HepG2 (cell line): Measurements from ENCODE around the gene NTRK2.

Experiments used
- DMAP1 ChIP-seq: IDR thresholded peaks from 2 replicates; pipeline ENCODE4 v1.6.1; 2016
- JUNB ChIP-seq: sonication (generic); formaldehyde crosslinking; IDR thresholded peaks from 2 replicates; pipeline ENCODE4 v1.8.0; 2022; ENCODE audit warnings: missing genetic modification reagents, mild to moderate bottlenecking, borderline replicate concordance
- ZNF775 ChIP-seq: sonication (generic); formaldehyde crosslinking; IDR thresholded peaks from 2 replicates; pipeline ENCODE4 v1.4.0; 2020; ENCODE audit warnings: missing genetic modification reagents, mild to moderate bottlenecking, moderate library complexity, borderline replicate concordance
- TF ChIP-seq, protein P1 (sequence below): sonication (generic); formaldehyde crosslinking; IDR thresholded peaks from 2 replicates; pipeline ENCODE4 v1.4.0; 2020; ENCODE audit warnings: missing genetic modification reagents
- TF ChIP-seq, protein P2 (sequence below): sonication (generic); formaldehyde crosslinking; IDR thresholded peaks from 2 replicates; pipeline ENCODE4 v1.5.0; 2020; ENCODE audit warnings: mild to moderate bottlenecking, missing genetic modification reagents, moderate library complexity

DNA sequence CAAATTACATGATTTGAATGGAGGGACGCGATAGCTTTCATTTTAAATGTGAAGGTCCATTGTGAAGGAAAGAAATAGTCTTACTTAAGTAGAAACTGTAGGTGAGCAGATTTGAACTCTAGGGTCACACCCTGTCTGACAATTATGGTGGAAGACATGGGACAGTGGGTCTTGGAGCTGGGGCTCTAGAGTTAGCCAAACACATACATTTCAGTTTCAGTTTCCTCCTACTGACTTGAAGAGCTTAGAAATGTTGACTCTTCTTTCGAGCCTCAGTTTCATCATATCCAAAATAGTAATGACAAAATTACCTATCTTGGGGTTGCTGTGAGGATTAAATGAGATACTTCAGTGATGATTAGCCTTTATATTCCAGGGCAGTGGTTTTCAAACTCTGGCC, 314.2 kb downstream of the NTRK2 start:
- TF ChIP-seq, protein P1, sequence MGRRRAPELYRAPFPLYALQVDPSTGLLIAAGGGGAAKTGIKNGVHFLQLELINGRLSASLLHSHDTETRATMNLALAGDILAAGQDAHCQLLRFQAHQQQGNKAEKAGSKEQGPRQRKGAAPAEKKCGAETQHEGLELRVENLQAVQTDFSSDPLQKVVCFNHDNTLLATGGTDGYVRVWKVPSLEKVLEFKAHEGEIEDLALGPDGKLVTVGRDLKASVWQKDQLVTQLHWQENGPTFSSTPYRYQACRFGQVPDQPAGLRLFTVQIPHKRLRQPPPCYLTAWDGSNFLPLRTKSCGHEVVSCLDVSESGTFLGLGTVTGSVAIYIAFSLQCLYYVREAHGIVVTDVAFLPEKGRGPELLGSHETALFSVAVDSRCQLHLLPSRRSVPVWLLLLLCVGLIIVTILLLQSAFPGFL (CRISPR knock-in tag) = no peak
- TF ChIP-seq, protein P2, sequence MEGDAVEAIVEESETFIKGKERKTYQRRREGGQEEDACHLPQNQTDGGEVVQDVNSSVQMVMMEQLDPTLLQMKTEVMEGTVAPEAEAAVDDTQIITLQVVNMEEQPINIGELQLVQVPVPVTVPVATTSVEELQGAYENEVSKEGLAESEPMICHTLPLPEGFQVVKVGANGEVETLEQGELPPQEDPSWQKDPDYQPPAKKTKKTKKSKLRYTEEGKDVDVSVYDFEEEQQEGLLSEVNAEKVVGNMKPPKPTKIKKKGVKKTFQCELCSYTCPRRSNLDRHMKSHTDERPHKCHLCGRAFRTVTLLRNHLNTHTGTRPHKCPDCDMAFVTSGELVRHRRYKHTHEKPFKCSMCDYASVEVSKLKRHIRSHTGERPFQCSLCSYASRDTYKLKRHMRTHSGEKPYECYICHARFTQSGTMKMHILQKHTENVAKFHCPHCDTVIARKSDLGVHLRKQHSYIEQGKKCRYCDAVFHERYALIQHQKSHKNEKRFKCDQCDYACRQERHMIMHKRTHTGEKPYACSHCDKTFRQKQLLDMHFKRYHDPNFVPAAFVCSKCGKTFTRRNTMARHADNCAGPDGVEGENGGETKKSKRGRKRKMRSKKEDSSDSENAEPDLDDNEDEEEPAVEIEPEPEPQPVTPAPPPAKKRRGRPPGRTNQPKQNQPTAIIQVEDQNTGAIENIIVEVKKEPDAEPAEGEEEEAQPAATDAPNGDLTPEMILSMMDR (CRISPR knock-in tag) = no peak
- no peak for TF ChIP-seq DMAP1 (CRISPR knock-in tag)
- TF ChIP-seq ZNF775 (CRISPR knock-in tag) = no peak
- no peak for TF ChIP-seq JUNB
